PC-9 (cell line): ENCODE results near the gene STUB1. TPM values are rescaled to one million over a fixed set of nuclear protein-coding genes. Genes with fewer than 3 reads are reported as not detected.
A peak's percentile ranks its signal among the peaks of the same experiment; 100 is the strongest.

Experiments
- BruUV-seq: library from RNA; stranded (reverse); fragments of 400-500 nt; replicated peaks from 2 replicates; lab custom pipeline; 2021; lab: Mats Ljungman, UMichigan
- CTCF ChIA-PET: fragments of 300-600 bp; sonication (Branson Sonifier 250); formaldehyde crosslinking; loops from one replicate; lab custom pipeline; 2022; ENCODE audit warnings: antibody characterized with exemption; lab: Charles Lee
- POLR2A ChIA-PET: fragments of 300-600 bp; sonication (Branson Sonifier 250); formaldehyde crosslinking; loops from one replicate; lab custom pipeline; 2022; ENCODE audit warnings: antibody characterized with exemption; ENCODE audit not compliant: unreplicated experiment; lab: Charles Lee
- DNase-seq, 2 experiments: peaks; one replicate each; pipeline versions ENCODE4 v3.0.0 to v3.0.0-alpha.2; 2015 to 2022; ENCODE audit warnings: mixed read lengths in 1 of 2
- H2AFZ ChIP-seq: fragments of 200-600 bp; sonication (generic); 2 replicates; pipeline ENCODE4 v1.8.1; 2017; ENCODE audit warnings: antibody characterized with exemption
- H3F3A ChIP-seq: fragments of 200-600 bp; sonication (generic); 2 replicates; pipeline ENCODE4 v1.8.1; 2017; ENCODE audit warnings: antibody characterized with exemption, mild to moderate bottlenecking, low read depth; ENCODE audit not compliant: insufficient read depth
- H3K27ac ChIP-seq: fragments of 200-600 bp; sonication (generic); 2 replicates; pipeline ENCODE4 v1.6.1; 2016; ENCODE audit warnings: mixed run types
- H3K27me3 ChIP-seq: fragments of 200-600 bp; sonication (generic); 2 replicates; pipeline ENCODE4 v1.6.1; 2016; ENCODE audit warnings: low read depth, mixed run types; ENCODE audit not compliant: insufficient read depth
- H3K36me3 ChIP-seq: fragments of 200-600 bp; sonication (generic); 2 replicates; pipeline ENCODE4 v1.6.1; 2016; ENCODE audit warnings: low read depth, mixed run types
- H3K4me1 ChIP-seq: fragments of 200-600 bp; sonication (generic); replicated peaks from 2 replicates; pipeline ENCODE4 v1.6.1; 2016; ENCODE audit warnings: mixed run types; ENCODE audit not compliant: insufficient read depth
- H3K4me2 ChIP-seq: fragments of 200-600 bp; sonication (generic); 2 replicates; pipeline ENCODE4 v1.6.1; 2017; ENCODE audit warnings: mixed run types
- H3K4me3 ChIP-seq: fragments of 200-600 bp; sonication (generic); 2 replicates; pipeline ENCODE4 v1.6.1; 2016; ENCODE audit warnings: mixed run types
- H3K79me2 ChIP-seq: fragments of 200-600 bp; sonication (generic); 2 replicates; pipeline ENCODE4 v1.6.1; 2017; ENCODE audit warnings: low read depth, mixed run types
- H3K9me2 ChIP-seq: fragments of 200-600 bp; sonication (generic); 2 replicates; pipeline ENCODE4 v1.8.1; 2017; ENCODE audit warnings: mild to moderate bottlenecking; ENCODE audit not compliant: insufficient read depth
- H3K9me3 ChIP-seq: fragments of 200-600 bp; sonication (generic); 2 replicates; pipeline ENCODE4 v1.8.1; 2016; ENCODE audit warnings: low read depth; ENCODE audit not compliant: insufficient read depth
- H4K20me1 ChIP-seq: fragments of 200-600 bp; sonication (generic); 2 replicates; pipeline ENCODE4 v1.8.1; 2017; ENCODE audit not compliant: insufficient read depth
- CTCF ChIP-seq: fragments of 200-600 bp; sonication (generic); conservative IDR thresholded peaks from 2 replicates; pipeline ENCODE4 v1.6.1; 2017; ENCODE audit warnings: mixed run types, antibody characterized with exemption, mild to moderate bottlenecking, moderate library complexity
- EZH2 ChIP-seq: fragments of 200-600 bp; sonication (generic); IDR thresholded peaks from 2 replicates; pipeline ENCODE4 v1.8.0; 2017; ENCODE audit warnings: antibody characterized with exemption, low read depth
- intact Hi-C: fragments of 100-400 bp; cut with micrococcal nuclease; formaldehyde crosslinking; loops from one replicate; pipeline ENCODE4 v1.10.0; 2022; ENCODE audit not compliant: unreplicated experiment
- total RNA-seq: library from RNA; stranded (reverse); gene quantifications from 2 replicates; pipeline ENCODE4 v1.2.3, GENCODE V29; 2021

Gene STUB1
- total RNA-seq, 1 experiment from 2014 or later: 174 TPM

- Histone ChIP-seq H3K4me2 (peak overlapping the region; percentile 90; the same call in 1 of the 2 replicates), H3K4me3 (no peak overlapping the region)
- POLR2A ChIA-PET: interaction anchor here (0.7 kb wide), 1 partner anchor 44 kb away, joined by 3 read pairs; no protein-coding TSS in a partner anchor
Measured at GRCh38 chr16:634051-634670, 46.0 kb upstream of the STUB1 start.

GRCh38 chr16:634996-635395, 45.2 kb upstream of the STUB1 start:
- POLR2A ChIA-PET: no interaction called here
- CTCF ChIA-PET: no interaction called here
- TF ChIP-seq CTCF: no peak
- no peak for TF ChIP-seq EZH2
- Histone ChIP-seq H3K9me3 (no peaks in the 10 kb centered on the region), H3K79me2 (peaks cover 19% of the 10 kb centered on the region), H4K20me1 (0 out of 2 replicates have a peak, but pooled peaks cover 4% of the 10 kb centered on the region), H3K27ac (no peak overlapping the region), H3K4me2 (peak overlapping the region; percentile 90), H3K27me3 (no peaks in the 10 kb centered on the region), H3K9me2 (no peaks in the 10 kb centered on the region), H3K4me1 (peaks cover 17% of the 10 kb centered on the region; the same call in 1 of the 2 replicates), H3K36me3 (no peaks in the 10 kb centered on the region), H3K4me3 (peak overlapping the region; percentile 80), H2AFZ (no peak overlapping the region), H3F3A (peaks cover 13% of the 10 kb centered on the region)
- intact Hi-C loops: no loop called here
- no TSS peak for BruUV-seq
- DNase-seq: no peak

More at GRCh38 chr16:634051-634670, 46.0 kb upstream of the STUB1 start:
- no peaks in the 10 kb centered on the region for H3K36me3 ChIP-seq
- peaks cover 17% of the 10 kb centered on the region; the same call in 1 of the 2 replicates for H3K4me1 ChIP-seq
- intact Hi-C loops: no loop called here
- H3K27me3 ChIP-seq: no peaks in the 10 kb centered on the region
- DNase-seq: no peak
- peaks cover 19% of the 10 kb centered on the region for H3K79me2 ChIP-seq
- no peak overlapping the region for H3K27ac ChIP-seq
- CTCF ChIA-PET: no interaction called here
- BruUV-seq: no TSS peak
- TF ChIP-seq EZH2 (no peak), CTCF (no peak)
- H3K9me2 ChIP-seq: no peaks in the 10 kb centered on the region
- no peak overlapping the region for H2AFZ ChIP-seq
- peaks cover 6% of the 10 kb centered on the region for H3F3A ChIP-seq
- 0 out of 2 replicates have a peak, but pooled peaks cover 6% of the 10 kb centered on the region for H4K20me1 ChIP-seq
- H3K9me3 ChIP-seq: no peaks in the 10 kb centered on the region

- no TSS peak for BruUV-seq
- no peaks in the 10 kb centered on the region for H3K36me3 ChIP-seq
- no peaks in the 10 kb centered on the region for H3K9me3 ChIP-seq
- POLR2A ChIA-PET: interaction anchor here (0.6 to 0.7 kb wide), 5 partner anchors 85 to 413 kb away, joined by 3 to 9 read pairs (median 4); no protein-coding TSS in a partner anchor
- H3K27ac ChIP-seq: peak overlapping the region; percentile 80; the same call in 1 of the 2 replicates
- H3K9me2 ChIP-seq: no peaks in the 10 kb centered on the region
- H2AFZ ChIP-seq: peak overlapping the region; percentile 90
- no peaks in the 10 kb centered on the region for H3K27me3 ChIP-seq
- TF ChIP-seq CTCF (no peak), EZH2 (no peak)
- intact Hi-C loops: loop anchor here (2.0 kb wide), 1 partner anchor 43 kb away; no protein-coding TSS in a partner anchor
- peaks cover 17% of the 10 kb centered on the region; the same call in 1 of the 2 replicates for H3K4me1 ChIP-seq
- DNase-seq: no peak
- H3K4me3 ChIP-seq: peak overlapping the region; percentile 80
- H4K20me1 ChIP-seq: no peaks in the 10 kb centered on the region
- peaks cover 16% of the 10 kb centered on the region for H3F3A ChIP-seq
- peaks cover 19% of the 10 kb centered on the region for H3K79me2 ChIP-seq
- peak overlapping the region; percentile 90 for H3K4me2 ChIP-seq
- CTCF ChIA-PET: no interaction called here
Measured at GRCh38 chr16:635573-636205, 44.5 kb upstream of the STUB1 start.
